ENCODE data around the gene CFDP1. TPM values are rescaled to one million over a fixed set of nuclear protein-coding genes. Genes with fewer than 3 reads are reported as not detected.
A peak's percentile ranks its signal among the peaks of the same experiment; 100 is the strongest.

The CFDP1 gene
- total RNA-seq, 1 experiment from 2014 or later: 32.1 TPM

- Histone ChIP-seq H3K27me3 (ENCODE audit: low read length) (no peaks in the 10 kb centered on the region), H3K79me2 (ENCODE audit: low read length) (no peaks in the 10 kb centered on the region), H3K36me3 (ENCODE audit: low read depth, low read length) (no peaks in the 10 kb centered on the region; the same call in 1 of the 2 replicates), H2AFZ (ENCODE audit: low read length) (no peak overlapping the region), H3K9me2 (replicated peaks; ENCODE audit: low read length) (no peaks in the 10 kb centered on the region), H3K27ac (ENCODE audit: low read length) (no peak overlapping the region), H3K9ac (ENCODE audit: low read length) (no peak overlapping the region), H3K4me1 (ENCODE audit: insufficient read depth, low read length) (no peaks in the 10 kb centered on the region; the same call in 1 of the 2 replicates), H4K20me1 (ENCODE audit: low read length) (no peaks in the 10 kb centered on the region), H3K4me3 (ENCODE audit: low read length) (no peak overlapping the region), H3F3A (ENCODE audit: low read length, unreplicated experiment) (peaks cover 3% of the 10 kb centered on the region), H3K4me2 (ENCODE audit: low read length) (no peak overlapping the region), H3K9me3 (ENCODE audit: low read length) (no peaks in the 10 kb centered on the region)
- TF ChIP-seq EZH2phosphoT487 (IDR thresholded peaks at IDR 0.05; ENCODE audit: borderline replicate concordance, low read length): no peak
- peak; percentile 71 for TF ChIP-seq CTCF (conservative IDR thresholded peaks at IDR 0.05; ENCODE audit: low read depth, low read length)
- TF ChIP-seq EZH2 (IDR thresholded peaks at IDR 0.05; ENCODE audit: low read length, unreplicated experiment): no peak
- ChIA-PET CTCF (interaction anchor here (0.5 to 1.5 kb wide), 7 partner anchors 28 to 523 kb away, joined by 3 to 8 read pairs (median 4); no protein-coding TSS in a partner anchor), POLR2A (ENCODE audit: unreplicated experiment) (interaction anchor here (0.5 to 0.7 kb wide), 3 partner anchors 8 to 173 kb away, joined by 3 to 5 read pairs (median 4); no protein-coding TSS in a partner anchor)
- DNase-seq: peak; percentile 73
- ATAC-seq: no peak
- intact Hi-C loops (cut with micrococcal nuclease): loop anchor here (1.0 to 5.0 kb wide), 5 partner anchors 43 to 186 kb away; partner anchors contain the start of gene BCAR1
- BruUV-seq (replicated peaks): no TSS peak
Observed at GRCh38 chr16:75385507-75386152, 47.7 kb downstream of the CFDP1 start.

DNA sequence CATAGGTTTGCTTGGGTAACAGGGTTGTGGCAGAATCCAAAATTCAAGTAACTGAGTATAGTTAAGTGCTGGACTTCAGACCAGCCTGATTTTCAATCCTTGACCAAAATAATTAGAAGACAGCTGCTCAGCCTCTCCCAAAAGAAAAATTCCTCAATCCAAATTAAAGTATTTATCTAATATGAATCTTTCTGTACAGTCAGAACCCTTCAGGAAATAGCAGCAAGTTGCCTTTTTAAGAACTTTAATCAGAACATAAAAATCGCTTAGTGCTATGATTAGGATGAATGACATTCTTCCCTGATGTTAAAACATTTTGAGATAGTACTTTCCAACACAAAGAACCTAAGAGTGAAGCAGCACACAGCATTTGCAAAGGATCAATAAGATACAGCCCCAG is 50.2 kb downstream of the CFDP1 start:
- DNase-seq (no peak), ATAC-seq (no peak)
- no peaks in the 10 kb centered on the region for H3K9me2 ChIP-seq (replicated peaks; ENCODE audit: low read length)
- intact Hi-C loops (cut with micrococcal nuclease): no loop called here
- no peak for TF ChIP-seq CTCF (conservative IDR thresholded peaks at IDR 0.05; ENCODE audit: low read depth, low read length)
- no peak for TF ChIP-seq EZH2phosphoT487 (IDR thresholded peaks at IDR 0.05; ENCODE audit: borderline replicate concordance, low read length)
- no peak for TF ChIP-seq EZH2 (IDR thresholded peaks at IDR 0.05; ENCODE audit: low read length, unreplicated experiment)
- H3K4me1 ChIP-seq (ENCODE audit: insufficient read depth, low read length): peaks cover 13% of the 10 kb centered on the region
- no peaks in the 10 kb centered on the region for H3K36me3 ChIP-seq (ENCODE audit: low read depth, low read length)
- CTCF ChIA-PET: no interaction called here
- no peak overlapping the region for H3K9ac ChIP-seq (ENCODE audit: low read length)
- H3K4me3 ChIP-seq (ENCODE audit: low read length): no peak overlapping the region
- peaks cover 3% of the 10 kb centered on the region for H3F3A ChIP-seq (ENCODE audit: low read length, unreplicated experiment)
- H3K4me2 ChIP-seq (ENCODE audit: low read length): no peak overlapping the region
- H3K9me3 ChIP-seq (ENCODE audit: low read length): no peaks in the 10 kb centered on the region
- H4K20me1 ChIP-seq (ENCODE audit: low read length): no peaks in the 10 kb centered on the region
- no peak overlapping the region for H2AFZ ChIP-seq (ENCODE audit: low read length)
- H3K27me3 ChIP-seq (ENCODE audit: low read length): no peaks in the 10 kb centered on the region
- no peaks in the 10 kb centered on the region for H3K79me2 ChIP-seq (ENCODE audit: low read length)
- no peak overlapping the region for H3K27ac ChIP-seq (ENCODE audit: low read length)
- no TSS peak for BruUV-seq (replicated peaks)
- POLR2A ChIA-PET (ENCODE audit: unreplicated experiment): no interaction called here

DNA sequence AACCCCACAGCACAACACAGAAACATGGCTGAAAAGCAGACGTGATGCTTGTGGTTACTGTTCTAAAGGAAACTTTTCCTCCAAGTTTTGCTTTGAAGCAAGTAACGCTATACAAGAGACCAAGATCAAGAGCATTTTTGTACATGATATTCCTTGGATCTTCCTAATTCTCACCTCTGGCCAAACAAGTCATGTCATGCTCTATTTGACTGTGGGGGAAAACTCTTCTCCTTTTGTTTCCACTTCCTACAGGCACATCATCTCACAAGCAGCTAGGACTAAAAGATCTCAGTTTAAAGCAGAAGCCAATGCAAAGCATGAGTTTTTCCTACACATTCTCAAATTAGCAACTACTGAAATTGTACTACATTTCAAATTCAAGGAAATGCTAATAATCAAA is 50.7 kb downstream of the CFDP1 start:
- Histone ChIP-seq H3K79me2 (ENCODE audit: low read length) (no peaks in the 10 kb centered on the region), H4K20me1 (ENCODE audit: low read length) (no peaks in the 10 kb centered on the region), H3K4me1 (ENCODE audit: insufficient read depth, low read length) (peaks cover 18% of the 10 kb centered on the region), H3K9me2 (replicated peaks; ENCODE audit: low read length) (no peaks in the 10 kb centered on the region), H3K27me3 (ENCODE audit: low read length) (no peaks in the 10 kb centered on the region), H2AFZ (ENCODE audit: low read length) (no peak overlapping the region), H3K4me2 (ENCODE audit: low read length) (no peak overlapping the region), H3K36me3 (ENCODE audit: low read depth, low read length) (no peaks in the 10 kb centered on the region), H3K4me3 (ENCODE audit: low read length) (no peak overlapping the region), H3F3A (ENCODE audit: low read length, unreplicated experiment) (peaks cover 3% of the 10 kb centered on the region), H3K27ac (ENCODE audit: low read length) (no peak overlapping the region), H3K9ac (ENCODE audit: low read length) (no peak overlapping the region), H3K9me3 (ENCODE audit: low read length) (no peaks in the 10 kb centered on the region)
- intact Hi-C loops (cut with micrococcal nuclease): no loop called here
- TF ChIP-seq EZH2phosphoT487 (IDR thresholded peaks at IDR 0.05; ENCODE audit: borderline replicate concordance, low read length) (no peak), CTCF (conservative IDR thresholded peaks at IDR 0.05; ENCODE audit: low read depth, low read length) (no peak), EZH2 (IDR thresholded peaks at IDR 0.05; ENCODE audit: low read length, unreplicated experiment) (no peak)
- ATAC-seq (no peak), DNase-seq (no peak)
- ChIA-PET POLR2A (ENCODE audit: unreplicated experiment) (interaction anchor here (0.6 kb wide), 1 partner anchor 77 kb away, joined by 3 read pairs; no protein-coding TSS in a partner anchor), CTCF (interaction anchor here (0.5 kb wide), 1 partner anchor 77 kb away, joined by 3 read pairs; no protein-coding TSS in a partner anchor)
- BruUV-seq (replicated peaks): no TSS peak

All from PC-3 (cell line).